H54 (cell line): ENCODE data around the gene STAT6.

Source experiments
- DNase-seq: peaks from one replicate; pipeline ENCODE4 v3.0.0; 2011; ENCODE audit warnings: low spot score, mixed read lengths; ENCODE audit not compliant: insufficient read length
- FAIRE-seq: peaks from 3 replicates; lab custom pipeline; 2011; peaks lifted over from hg19 to GRCh38; lab: Jason Lieb, UNC
- POLR2A ChIP-seq: IDR thresholded peaks from 2 replicates; pipeline ENCODE4 v1.6.1; 2011; ENCODE audit warnings: low read depth, mild to moderate bottlenecking, low read length

STAT6 gene

GRCh38 chr12:57139796-57140649 lies 28.9 kb upstream of the STAT6 start:
- no peak for TF ChIP-seq POLR2A
- DNase-seq (no peak), FAIRE-seq (no peak)

DNA sequence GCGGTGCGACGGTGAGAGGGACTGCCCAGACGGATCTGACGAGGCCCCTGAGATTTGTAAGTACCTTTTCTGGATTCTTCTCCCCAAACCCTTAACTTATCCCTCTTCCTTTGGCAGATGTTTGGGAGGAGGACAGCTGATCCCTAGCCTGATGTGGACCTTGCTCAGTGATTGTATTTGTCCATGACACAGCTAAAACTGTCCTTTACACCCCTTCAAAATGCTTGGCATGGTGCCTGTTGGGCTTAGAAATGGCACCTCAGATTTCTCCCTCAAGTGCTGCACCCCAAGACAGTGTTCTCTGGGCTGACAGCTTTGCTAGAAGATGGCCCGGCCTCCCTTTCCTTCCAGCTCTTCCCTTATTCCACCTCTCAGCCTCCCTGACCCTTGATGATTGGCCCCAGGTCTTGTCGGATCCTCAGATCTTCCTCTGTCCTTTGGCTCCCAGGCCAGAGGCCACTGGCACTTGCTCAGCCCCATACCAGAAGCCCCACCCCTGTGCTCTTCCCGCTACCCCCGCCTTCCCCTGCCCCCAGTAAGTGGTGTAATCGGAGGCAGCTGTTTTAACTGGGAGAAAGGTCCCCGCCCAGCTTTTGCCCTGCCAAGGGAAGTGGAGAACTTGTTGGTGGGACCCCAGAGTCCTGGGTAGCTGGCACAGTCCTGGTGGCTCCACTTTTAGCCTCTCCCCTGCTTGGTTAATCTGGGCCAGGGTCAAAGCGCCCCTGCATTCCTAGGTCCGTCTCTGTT lies 27.5 kb upstream of the STAT6 start:
- no peak for FAIRE-seq
- no peak for DNase-seq
- TF ChIP-seq POLR2A, result no peak

DNA sequence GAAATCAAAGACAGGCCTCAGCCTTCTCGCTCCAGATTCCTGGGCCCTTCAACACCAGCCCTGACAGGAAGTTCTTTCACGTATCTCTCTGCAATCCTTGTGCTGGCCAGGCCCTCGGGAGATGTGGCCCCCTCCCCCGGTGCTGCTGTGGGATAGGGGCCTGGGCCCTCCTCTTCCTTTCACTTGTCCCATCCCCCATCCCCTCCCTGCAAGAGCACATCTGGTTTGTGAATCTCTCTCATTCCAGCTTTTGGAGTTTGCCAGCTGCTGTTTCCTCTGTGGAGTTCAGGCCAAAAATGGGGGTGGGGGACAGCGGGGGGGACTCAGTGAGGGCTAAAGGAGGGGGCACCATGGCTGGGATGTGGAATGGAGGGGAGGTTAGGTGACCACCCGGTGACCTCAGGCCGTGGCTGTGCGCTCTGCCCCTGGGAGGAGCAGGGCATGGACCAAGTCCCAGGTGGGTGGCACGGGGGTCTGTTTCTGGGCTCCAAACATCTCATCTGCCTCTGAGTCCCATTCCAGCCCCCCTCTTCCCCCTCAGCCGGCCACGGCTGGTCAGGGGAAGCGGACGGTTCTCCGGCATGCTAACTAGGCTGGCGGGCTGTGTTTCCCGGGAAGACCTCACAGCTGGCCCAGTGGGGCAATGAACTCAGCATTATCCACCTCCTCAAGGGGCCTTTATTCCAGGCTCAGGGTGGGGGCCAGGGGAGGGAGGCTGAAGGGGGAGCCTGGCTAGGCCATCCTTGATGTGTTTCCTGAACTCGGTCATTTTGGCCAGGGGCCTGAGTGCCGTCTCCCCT lies 24.6 kb upstream of the STAT6 start:
- DNase-seq (no peak), FAIRE-seq (no peak)
- TF ChIP-seq POLR2A, result no peak

- DNase-seq (no peak), FAIRE-seq (no peak)
- TF ChIP-seq POLR2A, result no peak
These were observed 23.8 kb upstream of the STAT6 start for GRCh38 chr12:57134949-57135348.

DNA sequence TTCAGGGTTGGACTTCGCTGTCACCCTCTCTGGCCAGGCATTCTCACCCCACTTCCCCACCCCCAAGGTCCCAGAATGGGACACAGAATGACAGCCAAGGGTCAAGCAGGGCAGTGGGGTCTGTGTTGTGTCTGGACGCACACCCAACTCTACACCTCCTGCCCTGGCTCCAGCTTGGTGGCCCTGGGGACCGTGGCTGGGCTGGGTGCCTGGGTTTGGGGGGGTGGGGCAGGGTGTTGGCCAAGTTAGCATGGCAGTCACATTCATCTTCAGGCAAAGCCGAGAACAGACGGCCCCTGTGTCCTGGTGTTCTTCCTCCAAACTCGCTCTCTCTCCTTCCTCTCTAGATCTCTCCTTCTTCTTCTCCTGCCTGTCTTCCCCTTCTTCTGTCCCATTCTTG lies 22.8 kb upstream of the STAT6 start:
- DNase-seq (no peak), FAIRE-seq (no peak)
- TF ChIP-seq POLR2A, result no peak

- no peak for DNase-seq
- TF ChIP-seq POLR2A, result no peak
- FAIRE-seq, result no peak
These were observed 21.9 kb upstream of the STAT6 start for GRCh38 chr12:57133013-57133569.

GRCh38 chr12:57131896-57132744 lies 21.0 kb upstream of the STAT6 start:
- TF ChIP-seq POLR2A, result no peak
- DNase-seq (no peak), FAIRE-seq (no peak)

DNA sequence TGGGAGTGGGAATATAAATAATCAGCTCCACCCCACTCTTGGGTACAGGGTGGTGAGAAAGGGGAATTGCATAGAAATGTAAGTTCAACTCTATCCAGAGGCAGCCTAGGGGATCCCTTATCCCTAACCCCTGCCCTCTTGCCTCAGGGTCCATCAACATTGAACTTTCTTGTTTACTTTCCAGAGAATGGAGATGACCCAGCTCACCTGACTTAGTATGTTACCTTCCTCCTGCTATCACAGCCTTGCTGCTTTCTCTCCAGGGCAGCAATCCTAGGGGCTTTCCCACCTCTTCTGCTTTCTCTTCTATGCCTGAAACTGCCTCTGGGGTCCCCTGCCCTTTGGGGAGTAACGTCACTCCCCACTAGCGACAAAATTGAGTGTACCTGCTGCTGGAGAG lies 19.8 kb upstream of the STAT6 start:
- DNase-seq, result no peak
- TF ChIP-seq POLR2A, result no peak
- FAIRE-seq, result no peak

GRCh38 chr12:57129889-57130288 lies 18.7 kb upstream of the STAT6 start:
- FAIRE-seq, result no peak
- TF ChIP-seq POLR2A, result no peak
- peak; percentile 48 for DNase-seq

DNA sequence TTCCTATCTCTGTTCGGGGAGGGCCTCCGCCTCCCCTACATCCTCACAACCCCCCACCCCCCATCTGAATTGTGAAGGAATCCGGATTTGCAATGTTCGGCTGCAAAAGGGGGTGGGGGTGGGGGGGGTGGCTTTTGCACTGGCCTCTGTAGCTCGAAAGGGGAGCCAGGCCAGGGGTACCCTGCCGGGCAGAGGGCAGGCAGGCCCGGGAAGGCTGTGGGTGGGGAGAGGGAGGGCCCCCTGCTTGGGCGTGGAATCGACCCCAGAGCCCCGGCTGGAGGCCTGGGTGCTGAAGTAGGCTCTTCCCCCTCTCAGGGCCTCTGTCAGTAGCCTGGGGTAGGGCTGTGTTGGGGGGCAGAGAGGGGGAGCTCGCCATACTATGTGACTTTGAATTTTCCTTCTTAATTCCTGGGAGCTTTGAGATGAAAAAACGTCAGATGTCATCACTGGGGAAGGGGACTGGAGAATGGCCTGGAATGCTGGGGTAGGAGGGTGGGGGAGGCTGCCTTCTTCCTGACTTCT lies 18.2 kb upstream of the STAT6 start:
- no peak for TF ChIP-seq POLR2A
- DNase-seq (no peak), FAIRE-seq (no peak)

DNA sequence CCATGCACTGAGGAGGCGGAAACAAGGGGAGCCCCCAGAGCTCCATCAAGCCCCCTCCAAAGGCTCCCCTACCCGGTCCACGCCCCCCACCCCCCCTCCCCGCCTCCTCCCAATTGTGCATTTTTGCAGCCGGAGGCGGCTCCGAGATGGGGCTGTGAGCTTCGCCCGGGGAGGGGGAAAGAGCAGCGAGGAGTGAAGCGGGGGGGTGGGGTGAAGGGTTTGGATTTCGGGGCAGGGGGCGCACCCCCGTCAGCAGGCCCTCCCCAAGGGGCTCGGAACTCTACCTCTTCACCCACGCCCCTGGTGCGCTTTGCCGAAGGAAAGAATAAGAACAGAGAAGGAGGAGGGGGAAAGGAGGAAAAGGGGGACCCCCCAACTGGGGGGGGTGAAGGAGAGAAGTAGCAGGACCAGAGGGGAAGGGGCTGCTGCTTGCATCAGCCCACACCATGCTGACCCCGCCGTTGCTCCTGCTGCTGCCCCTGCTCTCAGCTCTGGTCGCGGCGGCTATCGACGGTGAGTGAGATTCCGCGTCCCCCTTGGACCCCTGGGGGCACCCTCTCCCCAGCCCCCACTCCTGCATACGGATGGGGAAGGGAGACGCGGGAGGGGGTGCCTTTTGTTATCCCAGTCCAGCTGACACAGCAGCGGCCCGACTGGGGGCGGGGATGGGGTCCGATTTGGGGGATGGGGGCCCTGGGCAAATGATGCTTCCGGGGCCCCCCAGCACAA lies 17.5 kb upstream of the STAT6 start:
- no peak for TF ChIP-seq POLR2A
- FAIRE-seq, result no peak
- peak; percentile 44 for DNase-seq

- DNase-seq (peak; percentile 74), FAIRE-seq (no peak)
- TF ChIP-seq POLR2A, result peak; percentile 64; the same call in 1 of the 2 replicates
These were observed 16.8 kb upstream of the STAT6 start, which contains the start of gene LRP1 for GRCh38 chr12:57127726-57128518. TSS of gene LRP1 (plus strand) at chr12:57128483. CDS start at chr12:57128965, 482 bp downstream.
